Measurements from ENCODE around the gene HLA-DMB.

DNA sequence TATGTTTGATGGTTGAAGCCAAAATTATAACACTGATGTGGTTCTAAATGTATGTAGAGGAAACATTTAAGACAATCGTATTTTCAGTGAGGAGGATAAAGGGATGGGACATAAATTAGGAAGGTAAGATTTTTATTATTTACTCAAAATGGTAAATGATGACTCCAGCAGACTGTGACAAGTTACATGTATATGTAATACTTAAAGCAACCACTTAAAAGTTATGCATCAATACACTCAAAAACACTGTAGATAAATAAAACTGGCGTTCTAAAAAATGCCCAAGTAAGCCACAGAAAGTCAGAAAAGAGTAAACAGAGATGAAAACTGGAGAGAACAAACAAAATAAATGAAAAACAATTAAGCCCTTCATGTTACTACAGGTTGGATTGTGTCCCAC lies 18.7 kb downstream of the HLA-DMB start:
- TF ChIP-seq, protein P1, sequence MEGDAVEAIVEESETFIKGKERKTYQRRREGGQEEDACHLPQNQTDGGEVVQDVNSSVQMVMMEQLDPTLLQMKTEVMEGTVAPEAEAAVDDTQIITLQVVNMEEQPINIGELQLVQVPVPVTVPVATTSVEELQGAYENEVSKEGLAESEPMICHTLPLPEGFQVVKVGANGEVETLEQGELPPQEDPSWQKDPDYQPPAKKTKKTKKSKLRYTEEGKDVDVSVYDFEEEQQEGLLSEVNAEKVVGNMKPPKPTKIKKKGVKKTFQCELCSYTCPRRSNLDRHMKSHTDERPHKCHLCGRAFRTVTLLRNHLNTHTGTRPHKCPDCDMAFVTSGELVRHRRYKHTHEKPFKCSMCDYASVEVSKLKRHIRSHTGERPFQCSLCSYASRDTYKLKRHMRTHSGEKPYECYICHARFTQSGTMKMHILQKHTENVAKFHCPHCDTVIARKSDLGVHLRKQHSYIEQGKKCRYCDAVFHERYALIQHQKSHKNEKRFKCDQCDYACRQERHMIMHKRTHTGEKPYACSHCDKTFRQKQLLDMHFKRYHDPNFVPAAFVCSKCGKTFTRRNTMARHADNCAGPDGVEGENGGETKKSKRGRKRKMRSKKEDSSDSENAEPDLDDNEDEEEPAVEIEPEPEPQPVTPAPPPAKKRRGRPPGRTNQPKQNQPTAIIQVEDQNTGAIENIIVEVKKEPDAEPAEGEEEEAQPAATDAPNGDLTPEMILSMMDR (IDR thresholded peaks at IDR 0.05), result no peak
- TF ChIP-seq ESRRA (CRISPR knock-in tag; IDR thresholded peaks at IDR 0.05; ENCODE audit: borderline replicate concordance) (no peak), NFYB (CRISPR knock-in tag; conservative IDR thresholded peaks at IDR 0.05; ENCODE audit: low read depth) (no peak), GTF2I (CRISPR knock-in tag; conservative IDR thresholded peaks at IDR 0.05) (no peak), MXD4 (CRISPR knock-in tag; IDR thresholded peaks at IDR 0.05; ENCODE audit: borderline replicate concordance) (no peak), SMAD4 (CRISPR knock-in tag; IDR thresholded peaks at IDR 0.05) (no peak), ELF4 (CRISPR knock-in tag; IDR thresholded peaks at IDR 0.05; ENCODE audit: low read depth) (no peak), JUN (CRISPR knock-in tag; IDR thresholded peaks at IDR 0.05) (no peak), KAT7 (CRISPR knock-in tag; IDR thresholded peaks at IDR 0.05; ENCODE audit: borderline replicate concordance) (no peak), TEAD4 (CRISPR knock-in tag; IDR thresholded peaks at IDR 0.05) (no peak), GRHL2 (CRISPR knock-in tag; IDR thresholded peaks at IDR 0.05; ENCODE audit: insufficient replicate concordance, severe bottlenecking) (no peak)
- TF ChIP-seq, protein P2, sequence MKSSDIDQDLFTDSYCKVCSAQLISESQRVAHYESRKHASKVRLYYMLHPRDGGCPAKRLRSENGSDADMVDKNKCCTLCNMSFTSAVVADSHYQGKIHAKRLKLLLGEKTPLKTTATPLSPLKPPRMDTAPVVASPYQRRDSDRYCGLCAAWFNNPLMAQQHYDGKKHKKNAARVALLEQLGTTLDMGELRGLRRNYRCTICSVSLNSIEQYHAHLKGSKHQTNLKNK (CRISPR knock-in tag; IDR thresholded peaks at IDR 0.05), result no peak
- TF ChIP-seq, protein P3, sequence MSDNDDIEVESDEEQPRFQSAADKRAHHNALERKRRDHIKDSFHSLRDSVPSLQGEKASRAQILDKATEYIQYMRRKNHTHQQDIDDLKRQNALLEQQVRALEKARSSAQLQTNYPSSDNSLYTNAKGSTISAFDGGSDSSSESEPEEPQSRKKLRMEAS (CRISPR knock-in tag; IDR thresholded peaks at IDR 0.05), result no peak

Data from WTC11 (cell line).